NAMALWA (cell line): ENCODE measurements around the gene SRPRA.
"Not testable (repeated sequence)": the region's sequence is repeated elsewhere in the genome, so short reads cannot be mapped to it uniquely, and the experiment has no call there.

Experiments used
- DNase-seq: peaks from one replicate; pipeline ENCODE4 v3.0.0-alpha.2; 2015; ENCODE audit warnings: low spot score

The SRPRA gene

DNA sequence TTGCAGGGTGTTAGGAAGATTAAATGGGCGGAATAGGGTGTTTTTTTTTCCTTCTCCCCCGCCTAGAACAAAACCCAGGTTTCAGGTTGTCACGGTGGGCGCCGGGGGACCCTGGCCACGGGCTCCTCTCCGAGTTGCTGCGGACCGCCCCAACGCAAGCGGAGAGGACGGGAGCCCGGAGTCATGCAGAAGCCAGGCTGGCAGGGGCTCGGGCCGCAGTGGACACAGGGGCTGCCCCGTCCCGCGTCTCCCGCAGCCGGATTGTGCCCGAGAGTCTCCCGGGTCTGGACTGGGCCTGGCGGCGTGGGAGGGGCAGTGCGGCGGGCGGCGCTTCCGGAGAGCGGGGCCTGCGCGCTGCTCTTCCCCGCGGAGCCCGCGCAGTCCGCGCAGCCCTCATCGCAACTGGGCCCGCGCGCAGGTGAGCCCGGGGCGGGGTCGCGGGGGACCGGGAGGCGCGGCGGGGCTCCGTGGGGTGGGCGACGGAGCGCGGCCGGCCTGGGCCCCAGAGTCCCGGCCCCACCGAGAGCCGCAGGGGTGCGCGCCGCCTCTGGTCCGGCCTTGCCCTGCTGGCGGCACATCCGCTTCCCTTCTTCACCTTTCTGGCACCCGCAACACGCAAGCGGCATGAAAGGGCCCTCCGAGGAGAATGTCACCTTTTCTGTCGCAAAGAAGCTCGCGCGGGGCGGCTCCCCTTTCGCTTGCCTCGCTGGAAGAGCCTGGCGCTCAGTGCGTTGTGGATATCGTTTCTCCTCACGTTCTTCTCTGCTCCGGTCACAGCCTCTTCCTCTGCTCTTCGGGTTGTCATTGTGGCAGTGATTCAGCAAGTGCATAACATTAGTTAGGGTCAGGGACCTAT, 14.3 kb upstream of the SRPRA start, which contains the start of gene TIRAP:
Gene TIRAP (plus strand): TSS at position 358 of the 856 bp plus-strand sequence. CDS start 7,802 bp downstream, outside the sequence.
- DNase-seq: peak; percentile 65

DNA sequence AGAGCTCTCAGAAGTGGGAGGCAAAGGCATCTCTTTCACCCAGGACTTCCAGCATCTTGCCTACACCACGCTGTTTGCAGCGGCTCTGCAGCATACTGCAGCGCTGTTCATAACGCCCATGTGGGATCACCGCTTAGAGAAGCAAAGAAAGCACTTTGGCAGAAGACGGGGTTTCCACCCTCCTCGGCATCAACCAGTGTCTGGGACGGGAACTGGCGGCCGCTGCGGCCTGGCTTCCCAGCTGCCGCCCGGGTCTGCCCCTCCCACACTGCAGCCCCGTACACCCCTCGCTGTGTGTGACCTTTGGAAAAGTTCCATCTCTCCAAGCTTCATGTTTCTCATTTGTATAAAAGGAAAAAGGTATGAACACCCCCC, 13.7 kb upstream of the SRPRA start:
- DNase-seq: no peak

DNA sequence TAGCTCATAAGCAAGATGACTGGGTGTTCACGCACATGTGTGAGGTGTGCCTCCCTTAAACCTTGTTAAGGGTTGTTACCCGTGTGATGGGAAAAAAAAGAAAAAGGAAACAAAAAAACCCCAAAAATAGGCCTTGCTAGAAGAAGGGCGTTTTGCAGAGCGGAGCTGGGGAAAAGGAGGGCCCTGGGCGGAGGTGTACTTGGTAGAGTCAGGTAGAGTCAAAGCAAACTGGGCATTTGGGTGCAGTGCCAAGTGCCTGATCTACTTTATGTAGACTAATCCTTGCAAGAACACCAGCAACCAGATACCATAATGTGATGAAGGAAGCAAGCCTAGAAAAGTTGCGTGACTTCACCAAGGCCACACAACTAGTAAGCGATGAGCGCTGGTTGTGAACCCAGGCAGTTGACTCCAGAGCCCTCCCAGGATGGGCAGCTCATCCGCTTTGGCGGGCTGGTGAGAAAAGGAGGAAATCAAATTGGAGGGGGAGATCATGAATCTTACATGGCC, 13.0 kb upstream of the SRPRA start:
- DNase-seq: no peak

- no peak for DNase-seq
Measured at GRCh38 chr11:126281245-126281644, 12.6 kb upstream of the SRPRA start.

- no peak for DNase-seq
Measured at GRCh38 chr11:126280595-126280994, 11.9 kb upstream of the SRPRA start.

- no peak for DNase-seq
Measured at GRCh38 chr11:126279191-126279590, 10.5 kb upstream of the SRPRA start.

DNA sequence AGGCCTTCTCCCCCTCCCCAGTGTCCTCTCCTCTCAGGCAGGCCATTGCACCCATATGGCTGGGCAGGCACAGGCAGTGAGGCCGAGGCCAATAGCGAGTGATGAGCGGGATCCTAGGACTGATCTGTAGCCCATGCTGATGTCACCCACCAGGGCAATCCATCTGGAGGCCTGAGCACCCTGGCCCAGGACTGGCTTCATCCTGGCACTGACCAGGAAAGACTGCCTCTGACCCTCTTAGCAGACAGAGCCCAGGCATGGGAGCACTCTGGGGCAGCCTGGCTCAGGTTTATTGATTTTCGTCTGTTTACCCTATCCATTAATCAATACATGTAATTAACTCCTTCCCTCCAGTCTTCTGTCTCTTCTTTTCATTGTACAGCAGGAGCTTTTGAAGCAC, 9.1 kb upstream of the SRPRA start:
- DNase-seq: no peak

DNA sequence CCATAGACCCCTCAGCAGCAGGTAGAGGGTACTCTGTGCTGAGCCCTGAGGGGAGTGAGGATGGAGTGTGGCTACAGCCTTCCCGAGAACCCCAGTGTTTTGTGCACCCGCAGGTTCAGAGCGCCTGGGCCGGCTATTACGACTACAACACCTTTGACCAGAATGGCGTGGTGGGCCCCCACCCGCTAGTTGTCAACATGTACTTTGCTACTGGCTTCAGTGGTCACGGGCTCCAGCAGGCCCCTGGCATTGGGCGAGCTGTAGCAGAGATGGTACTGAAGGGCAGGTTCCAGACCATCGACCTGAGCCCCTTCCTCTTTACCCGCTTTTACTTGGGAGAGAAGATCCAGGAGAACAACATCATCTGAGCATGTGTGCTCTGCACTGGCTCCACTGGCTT, 8.6 kb upstream of the SRPRA start:
- no peak for DNase-seq

GRCh38 chr11:126268361-126268707, 361 bp downstream of the SRPRA start:
- no peak for DNase-seq

- no peak for DNase-seq
Measured at GRCh38 chr11:126267650-126268049, 1.0 kb downstream of the SRPRA start.

DNA sequence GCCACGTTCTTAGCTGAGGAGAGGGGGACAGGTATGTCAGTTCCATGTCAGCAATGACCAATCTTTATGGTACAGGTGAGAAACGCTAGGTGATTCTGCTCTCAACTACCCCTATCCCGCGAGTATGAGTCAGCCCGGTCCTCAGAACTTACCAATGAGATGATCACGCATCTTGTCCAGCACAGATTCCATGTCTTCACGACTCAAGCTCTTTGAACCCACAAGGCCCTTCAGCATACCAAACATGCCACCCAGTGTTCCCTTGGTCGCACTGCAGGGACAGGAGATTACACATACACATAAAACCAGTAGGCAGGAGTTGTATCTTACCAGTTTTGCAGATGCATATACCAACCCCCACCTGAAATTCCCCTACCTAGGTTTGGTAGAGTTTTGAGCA, 2.9 kb downstream of the SRPRA start:
- DNase-seq: peak; percentile 31

DNA sequence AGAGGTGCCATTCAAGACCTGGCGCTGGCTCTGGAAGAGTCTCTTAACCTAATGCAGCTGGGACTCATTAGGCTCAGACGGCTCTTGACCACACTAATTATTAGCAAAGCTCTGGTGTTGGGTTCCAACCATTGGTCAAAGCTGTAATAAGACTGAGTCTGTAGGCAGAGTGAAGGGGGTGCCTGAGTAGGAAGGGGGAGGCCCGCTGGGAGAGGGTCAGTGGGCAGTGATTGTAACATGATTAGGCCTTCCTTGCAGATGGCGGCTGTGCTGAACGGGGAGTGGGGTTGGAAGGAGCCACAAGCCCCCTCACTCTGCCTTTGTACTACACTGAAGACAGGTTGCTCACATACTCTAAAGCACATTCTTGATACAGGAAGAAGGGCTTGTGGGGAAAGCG, 5.2 kb downstream of the SRPRA start:
- DNase-seq: no peak

DNA sequence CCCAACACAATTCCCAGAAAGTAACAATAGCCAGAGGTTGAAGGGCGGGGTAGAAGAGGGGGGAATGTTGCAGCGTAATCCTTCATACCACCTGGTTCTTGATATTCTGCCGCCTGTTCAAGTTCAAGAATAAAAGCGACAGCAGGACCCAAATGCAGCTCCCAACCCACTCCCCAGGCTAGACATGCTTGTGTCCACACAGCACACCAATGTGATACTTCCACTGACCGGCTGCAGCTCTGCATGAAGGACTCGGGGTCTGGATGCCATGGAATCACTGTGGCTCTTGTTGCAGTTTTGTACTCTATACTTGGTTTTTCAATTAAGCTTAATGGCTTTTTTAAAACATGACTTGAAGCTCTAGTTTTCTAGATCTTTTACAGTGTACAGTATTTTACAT, 6.5 kb downstream of the SRPRA start:
- DNase-seq: no peak

GRCh38 chr11:126257764-126258163, 10.9 kb downstream of the SRPRA start:
- DNase-seq: no peak

- no peak for DNase-seq
Measured at GRCh38 chr11:126257144-126257543, 11.6 kb downstream of the SRPRA start.

DNA sequence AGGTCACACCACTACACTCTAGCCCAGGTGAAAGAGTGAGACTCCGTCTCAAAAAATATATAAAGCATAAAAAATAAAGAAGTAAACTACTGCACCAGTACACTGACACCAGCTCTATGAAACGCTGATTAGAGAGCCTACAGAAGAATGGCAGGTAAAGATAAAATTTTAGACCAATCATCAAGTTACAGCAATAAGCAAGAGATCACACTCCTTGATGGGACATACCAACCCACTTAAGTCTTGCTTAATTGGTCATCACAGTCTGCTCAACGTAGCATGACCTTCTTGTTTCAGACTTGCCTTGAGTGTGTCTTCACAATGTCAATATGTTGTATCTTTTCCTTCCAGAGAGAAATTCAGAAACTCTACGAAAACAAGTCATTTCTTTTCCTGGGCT, 12.5 kb downstream of the SRPRA start:
- no peak for DNase-seq

GRCh38 chr11:126255507-126255906, 13.2 kb downstream of the SRPRA start:
- DNase-seq: not testable (repeated sequence)

GRCh38 chr11:126254819-126255218, 13.9 kb downstream of the SRPRA start:
- no peak for DNase-seq

- DNase-seq: no peak
Measured at GRCh38 chr11:126253265-126253664, 15.4 kb downstream of the SRPRA start.

- no peak for DNase-seq
Measured at GRCh38 chr11:126246636-126247035, 22.1 kb downstream of the SRPRA start.

DNA sequence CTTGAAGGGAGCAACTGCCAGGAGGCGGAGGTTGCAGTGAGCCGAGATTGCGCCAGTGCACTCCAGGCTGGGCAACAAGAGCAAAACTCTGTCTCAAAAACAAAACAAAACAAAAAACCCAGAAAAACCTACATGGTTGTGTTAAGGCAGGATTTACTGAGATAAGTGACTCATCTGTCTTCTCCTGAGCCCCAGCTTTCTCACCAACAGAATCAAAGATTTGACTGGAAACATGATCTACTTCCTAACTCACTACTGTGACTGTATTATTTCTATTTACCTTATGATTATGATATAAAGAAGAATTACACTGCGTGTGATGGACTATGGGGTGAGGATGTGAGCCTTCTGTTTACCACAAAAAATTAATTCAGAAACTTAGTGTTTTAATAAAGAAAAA, 35.3 kb downstream of the SRPRA start:
- DNase-seq: no peak

DNA sequence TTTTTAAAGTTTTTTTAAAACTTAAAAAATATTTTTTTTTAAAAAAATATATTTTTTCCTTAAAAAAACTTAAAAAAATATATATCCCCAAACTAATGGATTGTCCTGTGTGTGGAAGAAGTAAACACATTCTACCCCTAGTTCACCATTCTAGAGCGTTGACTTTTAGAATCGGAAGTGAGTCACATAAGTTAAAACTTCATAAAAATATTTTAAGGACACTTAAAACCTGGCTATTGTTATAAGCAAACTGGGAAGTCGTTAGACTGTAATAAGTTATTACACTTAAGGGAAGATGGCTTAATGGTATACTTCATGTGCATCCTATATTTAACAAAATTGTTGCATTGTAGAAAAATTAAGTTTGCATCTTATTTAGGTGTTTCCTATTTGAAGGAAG, 36.0 kb downstream of the SRPRA start:
- no peak for DNase-seq

DNA sequence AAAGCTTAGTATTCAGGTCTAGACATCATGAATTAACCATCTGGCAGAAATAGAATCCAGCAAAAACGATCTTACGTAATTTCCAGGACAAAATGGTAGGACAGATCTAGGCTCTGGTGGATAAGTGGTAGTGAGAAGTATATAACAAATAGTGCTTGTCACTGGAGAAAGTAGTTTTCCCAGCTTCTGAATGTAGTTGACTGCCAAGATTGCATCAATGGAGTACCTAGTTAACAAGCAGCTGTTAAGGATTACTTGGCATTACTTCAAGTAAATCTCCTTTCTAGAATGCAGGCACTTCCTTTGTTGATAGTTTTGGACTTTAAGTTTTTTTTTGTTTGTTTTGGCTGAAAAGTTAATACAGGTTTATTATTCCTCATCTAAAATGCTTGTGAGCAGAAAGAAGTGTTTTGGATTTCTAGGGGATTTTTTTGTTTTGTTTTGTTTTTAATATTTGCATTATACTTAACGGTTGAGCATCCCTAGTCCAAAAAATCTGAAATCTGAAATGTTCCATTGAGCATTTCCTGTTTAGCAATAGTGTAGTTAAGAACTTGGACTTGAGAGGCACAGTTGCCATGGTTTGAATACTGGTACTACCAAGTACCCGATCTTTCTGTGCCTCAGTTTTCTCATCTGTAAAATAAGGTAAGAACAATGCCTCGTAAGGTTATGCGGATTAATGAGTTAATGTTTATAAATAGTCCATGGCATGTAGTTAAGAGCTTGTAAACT, 36.8 kb downstream of the SRPRA start:
- DNase-seq: no peak
